HepG2 (cell line): ENCODE results near the gene MRPS2. TPM values are rescaled to one million over a fixed set of nuclear protein-coding genes. Genes with fewer than 3 reads are reported as not detected.
A peak's percentile ranks its signal among the peaks of the same experiment; 100 is the strongest.

Experiments used
- BORCS8-MEF2B ChIP-seq: sonication (generic); formaldehyde crosslinking; IDR thresholded peaks from 2 replicates; pipeline ENCODE4 v1.8.0; 2022; ENCODE audit warnings: mild to moderate bottlenecking, missing genetic modification reagents
- FOSL2 ChIP-seq: sonication (generic); formaldehyde crosslinking; IDR thresholded peaks from 2 replicates; pipeline ENCODE4 v1.4.0; 2020; ENCODE audit warnings: missing genetic modification reagents
- GABPA ChIP-seq, 2 experiments: IDR thresholded peaks; 2 replicates each; pipeline ENCODE4 v1.6.1; 2011 to 2016; ENCODE audit warnings: low read depth in 2 of 2, low read length in 1 of 2, missing biosample characterization in 1 of 2, missing genetic modification characterization in 1 of 2
- GPBP1L1 ChIP-seq: sonication (generic); formaldehyde crosslinking; IDR thresholded peaks from 2 replicates; pipeline ENCODE4 v1.5.0; 2020; ENCODE audit warnings: mild to moderate bottlenecking, missing genetic modification reagents
- HNRNPK ChIP-seq: fragments of 200-400 bp; formaldehyde crosslinking; IDR thresholded peaks from 2 replicates; pipeline ENCODE4 v1.6.1; 2018; ENCODE audit warnings: low read length, low read depth, moderate library complexity, mild to moderate bottlenecking; ENCODE audit not compliant: poor library complexity, severe bottlenecking
- ISL2 ChIP-seq: sonication (generic); formaldehyde crosslinking; IDR thresholded peaks from 2 replicates; pipeline ENCODE4 v1.5.0; 2020; ENCODE audit warnings: missing genetic modification reagents
- KDM1A ChIP-seq: IDR thresholded peaks from 2 replicates; pipeline ENCODE4 v1.6.1; 2016; ENCODE audit warnings: missing compliant biosample characterization
- KDM2A ChIP-seq: sonication (generic); formaldehyde crosslinking; IDR thresholded peaks from 2 replicates; pipeline ENCODE4 v1.4.0; 2020; ENCODE audit warnings: low read depth, missing genetic modification reagents, borderline replicate concordance
- KLF12 ChIP-seq: sonication (generic); formaldehyde crosslinking; IDR thresholded peaks from 2 replicates; pipeline ENCODE4 v1.4.0; 2020; ENCODE audit warnings: missing genetic modification reagents, borderline replicate concordance
- KLF9 ChIP-seq: IDR thresholded peaks from 2 replicates; pipeline ENCODE4 v1.6.1; 2016; ENCODE audit warnings: low read depth
- MEF2D ChIP-seq: sonication (generic); formaldehyde crosslinking; IDR thresholded peaks from 2 replicates; pipeline ENCODE4 v1.5.1; 2020; ENCODE audit warnings: mild to moderate bottlenecking, missing genetic modification reagents
- MTERF4 ChIP-seq: sonication (generic); formaldehyde crosslinking; IDR thresholded peaks from 2 replicates; pipeline ENCODE4 v1.8.0; 2023; ENCODE audit warnings: mild to moderate bottlenecking, missing genetic modification reagents
- PTBP1 ChIP-seq: fragments of 200-400 bp; formaldehyde crosslinking; IDR thresholded peaks from 2 replicates; pipeline ENCODE4 v1.6.1; 2018; ENCODE audit warnings: low read length, low read depth; ENCODE audit not compliant: poor library complexity, severe bottlenecking
- RFXAP ChIP-seq: sonication (generic); formaldehyde crosslinking; IDR thresholded peaks from 2 replicates; pipeline ENCODE4 v1.4.0; 2020; ENCODE audit warnings: missing genetic modification reagents, borderline replicate concordance
- RNF2 ChIP-seq: fragments of 450-650 bp; conservative IDR thresholded peaks from 2 replicates; pipeline ENCODE4 v1.6.1; 2016; ENCODE audit warnings: low read depth
- TFAP4 ChIP-seq: sonication (generic); IDR thresholded peaks from 2 replicates; pipeline ENCODE4 v1.6.1; 2016; ENCODE audit warnings: low read depth, borderline replicate concordance
- ZMYM2 ChIP-seq: sonication (generic); formaldehyde crosslinking; IDR thresholded peaks from 2 replicates; pipeline ENCODE4 v1.8.0; 2022; ENCODE audit warnings: mild to moderate bottlenecking, missing genetic modification reagents
- ZNF18 ChIP-seq: sonication (generic); formaldehyde crosslinking; IDR thresholded peaks from 2 replicates; pipeline ENCODE4 v1.8.0; 2022; ENCODE audit warnings: mild to moderate bottlenecking, missing genetic modification reagents; ENCODE audit not compliant: insufficient replicate concordance
- ZNF280B ChIP-seq: sonication (generic); formaldehyde crosslinking; IDR thresholded peaks from 2 replicates; pipeline ENCODE4 v1.5.0; 2020; ENCODE audit warnings: missing genetic modification reagents, mild to moderate bottlenecking, borderline replicate concordance
- ZNF510 ChIP-seq: sonication (generic); formaldehyde crosslinking; IDR thresholded peaks from 2 replicates; pipeline ENCODE4 v1.4.0; 2020; ENCODE audit warnings: low read depth, mild to moderate bottlenecking, missing genetic modification reagents
- ZNF570 ChIP-seq: sonication (generic); formaldehyde crosslinking; IDR thresholded peaks from 2 replicates; pipeline ENCODE4 v1.4.0; 2020; ENCODE audit warnings: mild to moderate bottlenecking, missing genetic modification reagents, borderline replicate concordance
- ZNF614 ChIP-seq: IDR thresholded peaks from 2 replicates; pipeline ENCODE4 v1.6.1; 2018; ENCODE audit warnings: missing biosample characterization, missing genetic modification reagents, inconsistent platforms, borderline replicate concordance
- ZNF790 ChIP-seq: sonication (generic); formaldehyde crosslinking; IDR thresholded peaks from 2 replicates; pipeline ENCODE4 v1.8.0; 2022; ENCODE audit warnings: missing genetic modification reagents, mild to moderate bottlenecking, borderline replicate concordance
- polyA plus RNA-seq, 8 experiments: library from polyadenylated mRNA; depleted of rRNA in 3 of 8; stranded (reverse) in 7 of 8; unstranded in 1 of 8; fragments of >200 nt; fragmentation: Illumina TruSeq in 4 of 8; extraction: Trizol in 4 of 8; gene quantifications; 2 replicates each; pipeline versions ENCODE4 v1.2.1 to v1.2.3, GENCODE V29; 2011 to 2016; ENCODE audit warnings: low read depth in 4 of 8, missing spikeins in 1 of 8, mixed read lengths in 1 of 8; ENCODE audit not compliant: insufficient read depth in 1 of 8
- total RNA-seq, 5 experiments: library from RNA; depleted of rRNA; stranded (reverse); fragments of >200 nt; fragmentation: Illumina TruSeq; extraction: Trizol; gene quantifications; 2 replicates each; pipeline ENCODE4 v1.2.3, GENCODE V29; 2016; ENCODE audit warnings: low read depth in 1 of 5

Gene MRPS2
- total and polyA plus RNA-seq, 2 of the 13 experiments (the other 11 are each of a cell fraction or from before 2014, with no cell fraction given), result 44.4 to 86.7 TPM

GRCh38 chr9:135490980-135491464 is 9.5 kb upstream of the MRPS2 start (continued):
- TF ChIP-seq TFAP4 (peak; percentile 58; the same call in 1 of the 2 replicates), KDM2A (CRISPR knock-in tag) (peak; percentile 64; the same call in 1 of the 2 replicates), ZNF790 (CRISPR knock-in tag) (no peak), FOSL2 (peak; percentile 13; the same call in 1 of the 2 replicates), KLF12 (CRISPR knock-in tag) (no peak), ZNF614 (CRISPR knock-in tag) (no peak), GABPA (IDR thresholded peaks at IDR 0.05; ENCODE audit: low read depth, low read length) (no peak), GABPA (CRISPR knock-in tag; IDR thresholded peaks at IDR 0.05; ENCODE audit: low read depth) (no peak), KLF9 (CRISPR knock-in tag) (no peak), ZNF510 (CRISPR knock-in tag) (no peak), ZMYM2 (CRISPR knock-in tag) (0 out of 2 replicates have a peak, but pooled peaks have one; percentile 24), RNF2 (no peak), ISL2 (CRISPR knock-in tag) (no peak), ZNF18 (CRISPR knock-in tag) (no peak), KDM1A (CRISPR knock-in tag) (no peak), MEF2D (peak; percentile 33; the same call in 1 of the 2 replicates), BORCS8-MEF2B (no peak), MTERF4 (CRISPR knock-in tag) (no peak), RFXAP (CRISPR knock-in tag) (0 out of 2 replicates have a peak, but pooled peaks have one; percentile 10), ZNF570 (no peak), HNRNPK (no peak), ZNF280B (no peak), PTBP1 (no peak), GPBP1L1 (CRISPR knock-in tag) (no peak)
